ENCODE measurements around the gene DAPK2. TPM values are rescaled to one million over a fixed set of nuclear protein-coding genes. Genes with fewer than 3 reads are reported as not detected.

Gene DAPK2
- total and polyA plus RNA-seq, 8 donors, result 18.3 to 59.3 (median 24.2) TPM

DNA sequence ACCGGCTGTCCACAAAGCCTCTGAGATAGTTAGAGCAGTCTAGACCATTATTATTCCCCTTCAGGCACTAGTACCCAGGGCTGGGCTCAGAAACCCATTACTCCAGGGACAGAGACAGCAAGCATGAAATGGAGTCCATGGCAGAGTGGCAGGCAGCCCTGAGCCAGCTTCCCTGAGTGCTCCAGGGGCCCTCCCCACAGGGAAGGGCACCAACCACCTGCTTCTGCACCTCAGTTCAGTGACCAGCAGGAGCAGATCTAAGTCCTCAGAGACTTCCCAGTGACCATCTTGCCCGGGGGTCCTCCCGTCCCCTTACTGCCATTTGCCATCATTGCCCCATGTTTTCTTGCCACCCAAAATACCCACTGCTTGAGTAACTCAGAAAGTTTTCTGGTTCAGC, 62.0 kb downstream of the DAPK2 start:
- no peaks in the 10 kb centered on the region for H3K27me3 ChIP-seq
- H3K4me1 ChIP-seq, result peaks cover 8 to 66% of the 10 kb centered on the region in 2 donors
- no peaks in the 10 kb centered on the region for H3K36me3 ChIP-seq
- no peak for ATAC-seq
- H3K9me3 ChIP-seq, result no peaks in the 10 kb centered on the region
- TF ChIP-seq, protein P1, sequence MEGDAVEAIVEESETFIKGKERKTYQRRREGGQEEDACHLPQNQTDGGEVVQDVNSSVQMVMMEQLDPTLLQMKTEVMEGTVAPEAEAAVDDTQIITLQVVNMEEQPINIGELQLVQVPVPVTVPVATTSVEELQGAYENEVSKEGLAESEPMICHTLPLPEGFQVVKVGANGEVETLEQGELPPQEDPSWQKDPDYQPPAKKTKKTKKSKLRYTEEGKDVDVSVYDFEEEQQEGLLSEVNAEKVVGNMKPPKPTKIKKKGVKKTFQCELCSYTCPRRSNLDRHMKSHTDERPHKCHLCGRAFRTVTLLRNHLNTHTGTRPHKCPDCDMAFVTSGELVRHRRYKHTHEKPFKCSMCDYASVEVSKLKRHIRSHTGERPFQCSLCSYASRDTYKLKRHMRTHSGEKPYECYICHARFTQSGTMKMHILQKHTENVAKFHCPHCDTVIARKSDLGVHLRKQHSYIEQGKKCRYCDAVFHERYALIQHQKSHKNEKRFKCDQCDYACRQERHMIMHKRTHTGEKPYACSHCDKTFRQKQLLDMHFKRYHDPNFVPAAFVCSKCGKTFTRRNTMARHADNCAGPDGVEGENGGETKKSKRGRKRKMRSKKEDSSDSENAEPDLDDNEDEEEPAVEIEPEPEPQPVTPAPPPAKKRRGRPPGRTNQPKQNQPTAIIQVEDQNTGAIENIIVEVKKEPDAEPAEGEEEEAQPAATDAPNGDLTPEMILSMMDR (IDR thresholded peaks at IDR 0.05), result no peak
- H3K27ac ChIP-seq, result peak overlapping the region; percentile 80 to 89
- no peak overlapping the region for H3K4me3 ChIP-seq
- DNase-seq, result no peak
- intact Hi-C loops (cut with DNase I), result no loop called here

DNA sequence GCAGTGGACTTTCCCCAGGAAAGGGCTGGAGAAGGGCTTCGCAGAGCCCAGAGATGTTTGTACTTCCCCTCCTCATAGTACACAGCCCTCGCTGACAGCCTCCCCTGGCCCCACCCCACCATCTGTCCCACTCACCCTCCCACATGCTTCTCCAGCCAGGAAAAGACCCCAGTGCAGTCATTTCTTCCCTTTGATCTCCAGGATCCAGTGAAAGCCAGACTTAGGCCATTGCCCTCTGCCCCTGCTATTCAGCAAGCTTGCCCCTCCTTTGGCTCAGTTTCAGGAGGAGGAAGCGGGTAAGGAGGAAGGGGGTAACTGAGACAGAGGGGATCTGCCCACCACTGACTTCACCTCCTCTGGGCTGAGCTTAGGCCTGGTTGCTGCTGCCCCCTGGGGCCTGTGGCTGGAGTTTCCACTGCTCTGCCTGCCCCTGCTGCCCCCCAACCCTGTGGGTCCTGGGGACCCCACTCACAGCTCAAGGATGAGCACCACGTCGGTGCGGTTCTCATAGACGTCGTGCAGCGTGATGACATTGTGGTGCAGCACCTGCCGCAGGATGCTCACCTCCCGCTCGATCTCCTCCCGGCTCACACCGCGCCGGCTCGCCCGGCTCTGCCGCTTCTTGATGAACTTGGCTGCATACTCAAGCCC, 63.1 kb downstream of the DAPK2 start:
- Histone ChIP-seq H3K27me3 (no peaks in the 10 kb centered on the region), H3K4me3 (no peak overlapping the region), H3K36me3 (no peaks in the 10 kb centered on the region), H3K9me3 (no peaks in the 10 kb centered on the region), H3K4me1 (peaks cover 8 to 60% of the 10 kb centered on the region in 2 donors), H3K27ac (peak overlapping the region; percentile 80 to 89)
- ATAC-seq (no peak), DNase-seq (no peak)
- TF ChIP-seq, protein P1 (IDR thresholded peaks at IDR 0.05), result no peak
- intact Hi-C loops (cut with DNase I), result no loop called here

DNA sequence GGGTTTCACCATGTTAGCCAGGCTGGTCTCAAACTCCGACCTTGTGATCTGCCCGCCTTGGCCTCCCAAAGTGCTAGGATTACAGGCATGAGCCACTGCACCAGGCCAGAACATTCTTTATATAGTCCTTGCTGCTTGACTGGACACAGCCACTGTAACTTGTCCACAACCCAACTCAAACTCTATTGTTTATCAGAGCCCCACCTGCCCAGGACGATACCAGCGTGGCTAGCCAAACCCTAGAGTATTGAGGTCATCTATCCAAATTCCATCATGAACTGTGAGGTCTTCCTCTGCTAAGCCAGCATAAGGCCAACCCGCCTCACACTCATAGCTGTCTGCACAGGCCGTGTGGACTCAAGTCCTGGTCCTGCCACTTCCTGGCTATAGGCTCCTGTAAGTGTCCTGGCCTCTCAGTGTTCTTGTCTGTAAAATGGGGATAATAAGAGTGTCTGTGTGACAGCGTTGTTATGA, 63.9 kb downstream of the DAPK2 start:
- H3K27me3 ChIP-seq, result no peaks in the 10 kb centered on the region
- DNase-seq (no peak), ATAC-seq (no peak)
- H3K9me3 ChIP-seq, result no peaks in the 10 kb centered on the region
- TF ChIP-seq, protein P1 (IDR thresholded peaks at IDR 0.05), result no peak
- no peaks in the 10 kb centered on the region for H3K36me3 ChIP-seq
- intact Hi-C loops (cut with DNase I), result no loop called here
- no peak overlapping the region for H3K4me3 ChIP-seq
- H3K4me1 ChIP-seq, result peaks cover 8 to 52% of the 10 kb centered on the region in 2 donors
- H3K27ac ChIP-seq, result peak overlapping the region in 1 of 2 donors; percentile 89

DNA sequence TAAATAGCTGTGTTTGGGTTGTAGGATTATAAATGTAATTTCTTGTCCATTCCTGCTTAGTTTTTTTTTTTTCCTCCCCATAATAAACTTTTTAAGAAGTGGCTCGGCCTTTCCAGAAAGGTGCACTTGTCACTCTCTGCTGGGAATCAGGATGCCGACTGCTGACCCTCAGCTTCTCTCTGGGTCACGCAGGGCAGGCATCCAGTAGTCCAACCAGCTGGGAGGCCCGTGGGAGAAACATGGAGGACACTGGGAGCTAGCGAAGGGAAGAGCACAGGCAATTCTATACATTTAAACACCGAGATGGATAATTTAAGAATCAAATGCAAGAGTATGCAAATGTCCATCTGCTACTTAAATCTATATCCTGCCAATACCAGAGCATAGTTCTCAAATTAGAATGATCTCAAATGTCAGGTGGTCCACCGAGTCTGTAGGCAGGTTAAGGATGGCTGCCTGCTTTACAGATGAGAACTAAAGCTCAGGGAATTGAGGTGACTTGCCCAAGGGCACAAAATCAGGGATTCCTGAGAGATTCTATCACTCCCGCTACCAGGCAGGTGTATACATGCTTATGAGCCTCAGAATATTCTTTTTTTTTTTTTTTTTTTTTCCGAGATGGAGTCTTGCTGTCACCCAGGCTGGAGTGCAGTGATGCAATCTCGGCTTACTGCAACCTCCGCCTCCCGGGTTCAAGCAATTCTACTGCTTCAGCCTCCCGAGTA, 64.5 kb downstream of the DAPK2 start:
- Histone ChIP-seq H3K36me3 (no peaks in the 10 kb centered on the region), H3K27ac (peak overlapping the region in 1 of 2 donors; percentile 89), H3K9me3 (no peaks in the 10 kb centered on the region), H3K4me1 (peaks cover 8 to 46% of the 10 kb centered on the region in 2 donors), H3K27me3 (no peaks in the 10 kb centered on the region), H3K4me3 (no peak overlapping the region)
- intact Hi-C loops (cut with DNase I), result no loop called here
- TF ChIP-seq, protein P1 (IDR thresholded peaks at IDR 0.05), result no peak
- ATAC-seq (no peak), DNase-seq (no peak)

DNA sequence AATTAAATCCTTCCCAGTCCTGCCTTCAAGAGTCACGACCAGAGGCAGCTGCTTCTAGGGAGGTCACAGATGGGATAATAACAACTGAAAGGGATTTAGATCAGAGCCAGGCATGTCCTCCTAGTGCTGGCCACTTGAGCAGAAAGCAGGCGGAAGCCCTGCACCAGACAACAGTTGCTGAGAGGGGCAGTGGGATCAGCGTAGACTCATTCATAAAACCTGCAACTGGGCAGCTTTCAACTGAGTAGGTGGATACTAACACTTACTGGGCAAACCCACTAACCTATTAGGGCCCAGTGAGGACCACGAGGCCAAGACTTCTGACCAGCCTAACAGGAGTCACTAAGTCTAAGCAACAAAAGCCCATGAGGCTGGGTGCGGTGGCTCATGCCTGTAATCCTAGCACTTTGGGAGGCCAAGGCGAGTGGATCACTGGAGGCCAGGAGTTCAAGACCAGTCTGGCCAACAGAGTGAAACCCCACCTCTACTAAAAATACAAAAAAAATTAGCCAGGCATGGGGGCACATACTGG, 67.0 kb downstream of the DAPK2 start:
- H3K4me3 ChIP-seq, result no peak overlapping the region
- peaks cover 0 to 22% of the 10 kb centered on the region in 2 donors for H3K4me1 ChIP-seq
- TF ChIP-seq, protein P1 (IDR thresholded peaks at IDR 0.05), result no peak
- H3K36me3 ChIP-seq, result no peaks in the 10 kb centered on the region
- no peak for ATAC-seq
- H3K9me3 ChIP-seq, result no peaks in the 10 kb centered on the region
- DNase-seq, result no peak
- H3K27me3 ChIP-seq, result no peaks in the 10 kb centered on the region
- no peak overlapping the region for H3K27ac ChIP-seq
- intact Hi-C loops (cut with DNase I), result no loop called here
